GM23248 (cell line): ENCODE measurements around the gene PTPN1. TPM values are rescaled to one million over a fixed set of nuclear protein-coding genes. Genes with fewer than 3 reads are reported as not detected.

ENCODE experiments used
- DNase-seq: peaks from one replicate; pipeline ENCODE4 v3.0.0-alpha.2; 2015
- H2AFZ ChIP-seq: fragments of 200-600 bp; sonication (generic); 2 replicates; pipeline ENCODE4 v1.6.1; 2016; ENCODE audit warnings: antibody characterized with exemption
- H3F3A ChIP-seq: fragments of 200-600 bp; sonication (generic); 2 replicates; pipeline ENCODE4 v1.6.1; 2016; ENCODE audit warnings: mild to moderate bottlenecking, antibody characterized with exemption, mixed run types; ENCODE audit not compliant: insufficient read depth
- H3K27ac ChIP-seq: fragments of 200-600 bp; sonication (generic); 2 replicates; pipeline ENCODE4 v1.5.1; 2016; ENCODE audit warnings: mild to moderate bottlenecking
- H3K27me3 ChIP-seq: fragments of 200-600 bp; sonication (generic); replicated peaks from 2 replicates; pipeline ENCODE4 v1.6.1; 2016; ENCODE audit warnings: mild to moderate bottlenecking; ENCODE audit not compliant: insufficient read depth
- H3K36me3 ChIP-seq: fragments of 200-600 bp; sonication (generic); 2 replicates; pipeline ENCODE4 v1.6.1; 2016; ENCODE audit warnings: low read depth, mild to moderate bottlenecking
- H3K4me1 ChIP-seq: fragments of 200-600 bp; sonication (generic); 2 replicates; pipeline ENCODE4 v1.6.1; 2016; ENCODE audit warnings: mild to moderate bottlenecking; ENCODE audit not compliant: insufficient read depth
- H3K4me2 ChIP-seq: fragments of 200-600 bp; sonication (generic); one replicate; pipeline ENCODE4 v1.6.1; 2016; ENCODE audit warnings: mild to moderate bottlenecking; ENCODE audit not compliant: unreplicated experiment
- H3K4me3 ChIP-seq: fragments of 200-600 bp; sonication (generic); 2 replicates; pipeline ENCODE4 v1.5.1; 2016; ENCODE audit warnings: mild to moderate bottlenecking
- H3K79me2 ChIP-seq: fragments of 200-600 bp; sonication (generic); 2 replicates; pipeline ENCODE4 v1.6.1; 2016; ENCODE audit warnings: mild to moderate bottlenecking; ENCODE audit not compliant: insufficient read depth
- H3K9ac ChIP-seq: fragments of 200-600 bp; sonication (generic); 2 replicates; pipeline ENCODE4 v1.6.1; 2016; ENCODE audit warnings: mild to moderate bottlenecking
- H3K9me2 ChIP-seq: fragments of 200-600 bp; sonication (generic); 2 replicates; pipeline ENCODE4 v1.6.1; 2016; ENCODE audit warnings: mixed run types, mild to moderate bottlenecking, moderate library complexity; ENCODE audit not compliant: insufficient read depth
- H3K9me3 ChIP-seq: fragments of 200-600 bp; sonication (generic); one replicate; pipeline ENCODE4 v1.6.1; 2017; ENCODE audit warnings: low read depth
- H4K20me1 ChIP-seq: fragments of 200-600 bp; sonication (generic); 2 replicates; pipeline ENCODE4 v1.6.0; 2016; ENCODE audit not compliant: insufficient read depth
- EZH2 ChIP-seq: fragments of 200-600 bp; sonication (generic); IDR thresholded peaks from 2 replicates; pipeline ENCODE4 v1.6.1; 2018; ENCODE audit warnings: antibody characterized with exemption, mild to moderate bottlenecking; ENCODE audit not compliant: insufficient read depth, poor library complexity, severe bottlenecking
- EZH2phosphoT487 ChIP-seq: fragments of 200-600 bp; sonication (generic); IDR thresholded peaks from 2 replicates; pipeline ENCODE4 v1.6.1; 2018; ENCODE audit warnings: antibody characterized with exemption, moderate library complexity, mild to moderate bottlenecking, low read depth; ENCODE audit not compliant: insufficient read depth
- WGBS, 2 experiments: methylation state at CpG; one replicate each; pipeline ENCODE4 v1.1.6; 2015 to 2017; ENCODE audit warnings: low lambda C conversion rate in 2 of 2, low coverage in 1 of 2; ENCODE audit errors: missing lambda C conversion rate in 2 of 2; 5-methylcytosine and 5-hydroxymethylcytosine counted together
- in situ Hi-C: fragments of 300-500 bp; cut with MboI; formaldehyde crosslinking; loops from 2 replicates; pipeline ENCODE4 v1.15.0; 2020
- polyA plus RNA-seq: library from polyadenylated mRNA; unstranded; fragments of >200 nt; fragmentation: Nextera tagmentation; extraction: Ambion mirVana; gene quantifications from 2 replicates; pipeline ENCODE4 v1.2.1, GENCODE V29; 2016
- total RNA-seq: library from RNA; depleted of rRNA; stranded (reverse); fragments of >200 nt; shearing (Covaris generic); gene quantifications from 2 replicates; pipeline ENCODE4 v1.2.3, GENCODE V29; 2014

Gene PTPN1
- total and polyA plus RNA-seq, 2 experiments from 2014 or later, result 18.9 to 22.8 TPM

- no peak overlapping the region for H3K4me3 ChIP-seq
- H3K9me3 ChIP-seq, result no peaks in the 10 kb centered on the region
- no peak for DNase-seq
- 0 out of 2 replicates have a peak, but pooled peaks cover 6% of the 10 kb centered on the region for H4K20me1 ChIP-seq
- no peak overlapping the region for H2AFZ ChIP-seq
- H3F3A ChIP-seq, result peaks cover 17% of the 10 kb centered on the region
- peaks cover 4% of the 10 kb centered on the region; the same call in 1 of the 2 replicates for H3K36me3 ChIP-seq
- TF ChIP-seq EZH2 (no peak), EZH2phosphoT487 (no peak)
- no peak overlapping the region for H3K4me2 ChIP-seq
- H3K9ac ChIP-seq, result no peak overlapping the region
- no peaks in the 10 kb centered on the region for H3K9me2 ChIP-seq
- H3K4me1 ChIP-seq, result peaks cover 37% of the 10 kb centered on the region
- peaks cover 95% of the 10 kb centered on the region for H3K79me2 ChIP-seq
- H3K27ac ChIP-seq, result peak overlapping the region; percentile 63; the same call in 1 of the 2 replicates
- in situ Hi-C loops, result no loop called here
- H3K27me3 ChIP-seq, result no peaks in the 10 kb centered on the region
- 97 to 98% methylated on average over 10 to 11 of the region's 11 CpGs for WGBS, 2 experiments
These were observed 47.5 kb downstream of the PTPN1 start for GRCh38 chr20:50557549-50558134.

DNA sequence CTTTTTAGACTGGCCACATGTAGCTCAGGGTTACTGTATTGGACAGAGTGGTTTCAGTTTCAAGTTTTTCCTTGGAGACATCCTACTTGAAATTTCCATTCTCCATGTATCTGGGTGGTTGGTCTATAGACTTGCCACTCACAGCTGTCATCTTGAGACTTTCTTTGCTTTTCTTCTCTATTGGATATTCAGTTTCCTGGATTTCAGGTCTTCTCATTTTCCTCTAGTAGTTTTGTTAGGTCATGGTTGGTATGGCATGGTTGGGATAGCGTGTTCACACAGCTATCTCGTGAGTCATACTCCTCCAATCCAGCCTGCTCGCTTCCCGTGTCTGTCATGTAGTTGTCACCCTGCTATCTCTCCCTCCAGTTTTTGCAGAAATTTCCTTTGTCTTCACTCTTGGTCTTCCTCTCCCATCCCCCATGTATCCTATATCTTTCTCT, 48.3 kb downstream of the PTPN1 start:
- Histone ChIP-seq H3K36me3 (peaks cover 10% of the 10 kb centered on the region), H3K4me2 (peak overlapping the region; percentile 66), H3K9me2 (no peaks in the 10 kb centered on the region), H3K79me2 (peaks cover 95% of the 10 kb centered on the region), H2AFZ (no peak overlapping the region), H3K27me3 (no peaks in the 10 kb centered on the region), H3K4me1 (peaks cover 39% of the 10 kb centered on the region), H3F3A (peaks cover 17% of the 10 kb centered on the region), H3K27ac (peak overlapping the region; percentile 63), H4K20me1 (no peaks in the 10 kb centered on the region), H3K9ac (0 out of 2 replicates have a peak overlapping the region, but pooled peaks have one; percentile 8), H3K4me3 (peak overlapping the region; percentile 50; the same call in 1 of the 2 replicates), H3K9me3 (no peaks in the 10 kb centered on the region)
- WGBS, 2 experiments, result 1 to 4% methylated on average over 4 of the region's 4 CpGs
- DNase-seq, result peak; percentile 93
- TF ChIP-seq EZH2phosphoT487 (no peak), EZH2 (no peak)
- in situ Hi-C loops, result no loop called here

- peak; percentile 26 for DNase-seq
- Histone ChIP-seq H3K9me2 (no peaks in the 10 kb centered on the region), H3K4me3 (no peak overlapping the region), H3K4me2 (no peak overlapping the region), H3K9ac (no peak overlapping the region), H3K79me2 (peaks cover 95% of the 10 kb centered on the region), H4K20me1 (no peaks in the 10 kb centered on the region), H3K36me3 (peaks cover 13% of the 10 kb centered on the region), H2AFZ (no peak overlapping the region), H3K9me3 (no peaks in the 10 kb centered on the region), H3K4me1 (peaks cover 44% of the 10 kb centered on the region), H3K27ac (no peak overlapping the region; the same call in 1 of the 2 replicates), H3K27me3 (no peaks in the 10 kb centered on the region), H3F3A (peaks cover 17% of the 10 kb centered on the region)
- 73 to 79% methylated on average over 6 of the region's 6 CpGs for WGBS, 2 experiments
- in situ Hi-C loops, result no loop called here
- no peak for TF ChIP-seq EZH2
- TF ChIP-seq EZH2phosphoT487, result no peak
These were observed 49.0 kb downstream of the PTPN1 start for GRCh38 chr20:50559149-50559548.

DNA sequence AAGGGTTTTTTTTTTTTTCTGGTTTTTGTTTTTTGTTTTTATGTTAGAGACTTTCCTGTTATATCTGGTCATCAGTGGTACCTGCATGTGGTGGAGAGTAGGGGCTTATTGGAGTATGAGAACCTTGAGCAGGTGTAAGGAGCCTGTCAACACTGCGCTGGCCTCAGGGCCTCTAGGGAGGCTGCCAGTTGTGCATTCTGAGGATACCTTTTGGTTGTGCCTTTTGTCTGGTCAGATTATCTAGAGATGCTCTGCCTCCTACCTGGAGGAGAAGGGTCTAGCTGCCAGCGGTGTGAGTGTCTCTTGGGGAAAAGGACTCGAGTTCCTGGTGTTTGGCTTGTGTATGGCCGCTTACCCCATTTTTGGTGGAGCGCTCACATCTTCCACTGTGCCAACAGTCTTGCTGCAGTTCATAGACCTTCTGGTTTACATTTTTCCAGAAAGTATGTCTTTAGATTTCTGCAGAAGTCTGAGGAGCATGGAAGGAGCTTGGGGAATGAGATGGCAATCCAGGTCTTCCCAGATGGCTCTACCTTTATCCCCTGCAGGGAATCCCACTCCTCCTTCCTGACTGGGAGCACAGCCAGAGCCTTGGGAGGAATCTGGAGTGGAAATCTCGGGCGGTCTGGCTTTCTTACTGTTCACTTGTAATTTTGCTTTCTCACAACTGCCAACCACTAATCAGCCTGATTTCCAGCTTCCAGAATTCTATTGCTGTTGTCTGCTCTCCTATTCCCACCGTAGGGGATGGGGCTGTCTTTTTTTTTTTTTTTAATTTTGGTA, 49.9 kb downstream of the PTPN1 start:
- TF ChIP-seq EZH2 (no peak), EZH2phosphoT487 (no peak)
- H2AFZ ChIP-seq, result no peak overlapping the region
- peaks cover 14% of the 10 kb centered on the region for H3K36me3 ChIP-seq
- H3K4me2 ChIP-seq, result peak overlapping the region; percentile 56
- no peak overlapping the region for H3K4me3 ChIP-seq
- DNase-seq, result no peak
- 75 to 76% methylated on average over 8 of the region's 8 CpGs for WGBS, 2 experiments
- H3F3A ChIP-seq, result peaks cover 17% of the 10 kb centered on the region
- H3K4me1 ChIP-seq, result peaks cover 44% of the 10 kb centered on the region
- no peaks in the 10 kb centered on the region for H4K20me1 ChIP-seq
- in situ Hi-C loops, result no loop called here
- H3K27me3 ChIP-seq, result no peaks in the 10 kb centered on the region
- H3K79me2 ChIP-seq, result peaks cover 96% of the 10 kb centered on the region
- no peaks in the 10 kb centered on the region for H3K9me2 ChIP-seq
- H3K9ac ChIP-seq, result no peak overlapping the region
- H3K9me3 ChIP-seq, result no peaks in the 10 kb centered on the region
- peak overlapping the region; percentile 80; the same call in 1 of the 2 replicates for H3K27ac ChIP-seq
